Measurements from ENCODE around the gene LEMD2. TPM values are rescaled to one million over a fixed set of nuclear protein-coding genes. Genes with fewer than 3 reads are reported as not detected.

LEMD2 gene
- polyA plus RNA-seq, 1 of the 3 experiments (the other 2 are of a cell fraction) = 56.5 TPM

DNA sequence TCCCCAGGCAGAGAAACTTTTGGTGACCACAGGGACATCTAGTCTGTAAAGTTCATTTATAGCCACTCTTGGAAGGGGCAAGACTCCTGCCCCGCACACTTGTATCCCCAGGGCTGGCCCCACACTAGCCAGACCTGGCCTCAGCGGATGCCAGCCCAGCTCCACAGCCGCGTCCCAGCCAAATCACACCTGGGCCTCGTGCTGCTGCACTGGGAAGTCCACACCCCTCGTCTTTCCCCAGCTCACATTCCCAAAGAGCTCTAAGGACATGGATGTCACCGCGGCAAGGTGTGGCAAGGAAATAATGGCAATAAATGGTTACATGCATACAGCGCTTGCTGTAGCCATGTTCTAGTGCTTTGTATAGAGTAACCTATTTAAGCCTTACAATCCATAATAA lies 50.8 kb downstream of the LEMD2 start:
- no peak for DNase-seq
- Histone ChIP-seq H3K4me1 (ENCODE audit: control insufficient read depth in 1 of 2, insufficient read depth in 2 of 2, low read depth in 1 of 2, low read length in 1 of 2) (peaks cover 0 to 26% of the 10 kb centered on the region in 2 experiments; a peak in 1 of 4 replicates), H3K27ac (ENCODE audit: low read depth in 2 of 2, low read length in 1 of 2) (no peak overlapping the region), H3F3A (replicated peaks; ENCODE audit: insufficient read depth) (no peaks in the 10 kb centered on the region), H3K9ac (no peak overlapping the region), H4K20me1 (ENCODE audit: insufficient read depth) (no peaks in the 10 kb centered on the region), H3K9me3 (no peaks in the 10 kb centered on the region), H3K4me2 (no peak overlapping the region), H3K9me2 (no peaks in the 10 kb centered on the region), H3K27me3 (ENCODE audit: insufficient read depth) (no peaks in the 10 kb centered on the region), H3K79me2 (ENCODE audit: insufficient read depth) (no peaks in the 10 kb centered on the region), H3K4me3 (ENCODE audit: low read depth in 2 of 2, low read length in 1 of 2) (no peak overlapping the region), H2AFZ (ENCODE audit: low read depth) (no peak overlapping the region), H3K36me3 (replicated peaks in 1 of 2; ENCODE audit: control insufficient read depth in 1 of 2, insufficient read depth in 2 of 2, low read length in 1 of 2) (no peaks in the 10 kb centered on the region)
- 87% methylated on average over 8 of the region's 9 CpGs for WGBS (ENCODE audit: low lambda C conversion rate)
- CTCF ChIA-PET = interaction anchor here (0.6 to 2.2 kb wide), 9 partner anchors 15 to 426 kb away, joined by 3 to 20 read pairs (median 6); partner anchors contain the start of gene UQCC2
- no peak for TF ChIP-seq RFX5 (IDR thresholded peaks at IDR 0.05; ENCODE audit: low read length)
- TF ChIP-seq EP300 (IDR thresholded peaks at IDR 0.05; ENCODE audit: borderline replicate concordance in 1 of 2, low read depth in 1 of 2, low read length in 1 of 2) = no peak
- TF ChIP-seq NFIC (IDR thresholded peaks at IDR 0.05; ENCODE audit: borderline replicate concordance) = no peak
- TF ChIP-seq, protein P1, sequence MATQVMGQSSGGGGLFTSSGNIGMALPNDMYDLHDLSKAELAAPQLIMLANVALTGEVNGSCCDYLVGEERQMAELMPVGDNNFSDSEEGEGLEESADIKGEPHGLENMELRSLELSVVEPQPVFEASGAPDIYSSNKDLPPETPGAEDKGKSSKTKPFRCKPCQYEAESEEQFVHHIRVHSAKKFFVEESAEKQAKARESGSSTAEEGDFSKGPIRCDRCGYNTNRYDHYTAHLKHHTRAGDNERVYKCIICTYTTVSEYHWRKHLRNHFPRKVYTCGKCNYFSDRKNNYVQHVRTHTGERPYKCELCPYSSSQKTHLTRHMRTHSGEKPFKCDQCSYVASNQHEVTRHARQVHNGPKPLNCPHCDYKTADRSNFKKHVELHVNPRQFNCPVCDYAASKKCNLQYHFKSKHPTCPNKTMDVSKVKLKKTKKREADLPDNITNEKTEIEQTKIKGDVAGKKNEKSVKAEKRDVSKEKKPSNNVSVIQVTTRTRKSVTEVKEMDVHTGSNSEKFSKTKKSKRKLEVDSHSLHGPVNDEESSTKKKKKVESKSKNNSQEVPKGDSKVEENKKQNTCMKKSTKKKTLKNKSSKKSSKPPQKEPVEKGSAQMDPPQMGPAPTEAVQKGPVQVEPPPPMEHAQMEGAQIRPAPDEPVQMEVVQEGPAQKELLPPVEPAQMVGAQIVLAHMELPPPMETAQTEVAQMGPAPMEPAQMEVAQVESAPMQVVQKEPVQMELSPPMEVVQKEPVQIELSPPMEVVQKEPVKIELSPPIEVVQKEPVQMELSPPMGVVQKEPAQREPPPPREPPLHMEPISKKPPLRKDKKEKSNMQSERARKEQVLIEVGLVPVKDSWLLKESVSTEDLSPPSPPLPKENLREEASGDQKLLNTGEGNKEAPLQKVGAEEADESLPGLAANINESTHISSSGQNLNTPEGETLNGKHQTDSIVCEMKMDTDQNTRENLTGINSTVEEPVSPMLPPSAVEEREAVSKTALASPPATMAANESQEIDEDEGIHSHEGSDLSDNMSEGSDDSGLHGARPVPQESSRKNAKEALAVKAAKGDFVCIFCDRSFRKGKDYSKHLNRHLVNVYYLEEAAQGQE (IDR thresholded peaks at IDR 0.05; ENCODE audit: low read depth, low read length) = no peak
- TF ChIP-seq RXRA (IDR thresholded peaks at IDR 0.05; ENCODE audit: borderline replicate concordance, low read depth) = no peak
- TF ChIP-seq, protein P2, sequence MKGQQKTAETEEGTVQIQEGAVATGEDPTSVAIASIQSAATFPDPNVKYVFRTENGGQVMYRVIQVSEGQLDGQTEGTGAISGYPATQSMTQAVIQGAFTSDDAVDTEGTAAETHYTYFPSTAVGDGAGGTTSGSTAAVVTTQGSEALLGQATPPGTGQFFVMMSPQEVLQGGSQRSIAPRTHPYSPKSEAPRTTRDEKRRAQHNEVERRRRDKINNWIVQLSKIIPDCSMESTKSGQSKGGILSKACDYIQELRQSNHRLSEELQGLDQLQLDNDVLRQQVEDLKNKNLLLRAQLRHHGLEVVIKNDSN (IDR thresholded peaks at IDR 0.05; ENCODE audit: borderline replicate concordance, low read depth) = no peak
- TF ChIP-seq YY1 (IDR thresholded peaks at IDR 0.05; ENCODE audit: low read depth) = no peak
- TF ChIP-seq, protein P3, sequence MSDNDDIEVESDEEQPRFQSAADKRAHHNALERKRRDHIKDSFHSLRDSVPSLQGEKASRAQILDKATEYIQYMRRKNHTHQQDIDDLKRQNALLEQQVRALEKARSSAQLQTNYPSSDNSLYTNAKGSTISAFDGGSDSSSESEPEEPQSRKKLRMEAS (IDR thresholded peaks at IDR 0.05; ENCODE audit: low read depth) = no peak
- no peak for TF ChIP-seq NRF1 (IDR thresholded peaks at IDR 0.05; ENCODE audit: low read depth, low read length)
- no peak for TF ChIP-seq FOXM1 (IDR thresholded peaks at IDR 0.05; ENCODE audit: low read depth)
- no peak for TF ChIP-seq RCOR1 (IDR thresholded peaks at IDR 0.05; ENCODE audit: low read length)
- TF ChIP-seq CHD2 (IDR thresholded peaks at IDR 0.05; ENCODE audit: low read length, partially characterized antibody) = no peak
- TF ChIP-seq, protein P4, sequence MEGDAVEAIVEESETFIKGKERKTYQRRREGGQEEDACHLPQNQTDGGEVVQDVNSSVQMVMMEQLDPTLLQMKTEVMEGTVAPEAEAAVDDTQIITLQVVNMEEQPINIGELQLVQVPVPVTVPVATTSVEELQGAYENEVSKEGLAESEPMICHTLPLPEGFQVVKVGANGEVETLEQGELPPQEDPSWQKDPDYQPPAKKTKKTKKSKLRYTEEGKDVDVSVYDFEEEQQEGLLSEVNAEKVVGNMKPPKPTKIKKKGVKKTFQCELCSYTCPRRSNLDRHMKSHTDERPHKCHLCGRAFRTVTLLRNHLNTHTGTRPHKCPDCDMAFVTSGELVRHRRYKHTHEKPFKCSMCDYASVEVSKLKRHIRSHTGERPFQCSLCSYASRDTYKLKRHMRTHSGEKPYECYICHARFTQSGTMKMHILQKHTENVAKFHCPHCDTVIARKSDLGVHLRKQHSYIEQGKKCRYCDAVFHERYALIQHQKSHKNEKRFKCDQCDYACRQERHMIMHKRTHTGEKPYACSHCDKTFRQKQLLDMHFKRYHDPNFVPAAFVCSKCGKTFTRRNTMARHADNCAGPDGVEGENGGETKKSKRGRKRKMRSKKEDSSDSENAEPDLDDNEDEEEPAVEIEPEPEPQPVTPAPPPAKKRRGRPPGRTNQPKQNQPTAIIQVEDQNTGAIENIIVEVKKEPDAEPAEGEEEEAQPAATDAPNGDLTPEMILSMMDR (IDR thresholded peaks at IDR 0.05) = no peak
- TF ChIP-seq, protein P5, sequence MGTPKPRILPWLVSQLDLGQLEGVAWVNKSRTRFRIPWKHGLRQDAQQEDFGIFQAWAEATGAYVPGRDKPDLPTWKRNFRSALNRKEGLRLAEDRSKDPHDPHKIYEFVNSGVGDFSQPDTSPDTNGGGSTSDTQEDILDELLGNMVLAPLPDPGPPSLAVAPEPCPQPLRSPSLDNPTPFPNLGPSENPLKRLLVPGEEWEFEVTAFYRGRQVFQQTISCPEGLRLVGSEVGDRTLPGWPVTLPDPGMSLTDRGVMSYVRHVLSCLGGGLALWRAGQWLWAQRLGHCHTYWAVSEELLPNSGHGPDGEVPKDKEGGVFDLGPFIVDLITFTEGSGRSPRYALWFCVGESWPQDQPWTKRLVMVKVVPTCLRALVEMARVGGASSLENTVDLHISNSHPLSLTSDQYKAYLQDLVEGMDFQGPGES (IDR thresholded peaks at IDR 0.05; ENCODE audit: low read depth, low read length) = no peak
- POLR2A ChIA-PET = no interaction called here
